Measurements from ENCODE around the gene QRICH2. TPM values are rescaled to one million over a fixed set of nuclear protein-coding genes. Genes with fewer than 3 reads are reported as not detected.
A peak's percentile ranks its signal among the peaks of the same experiment; 100 is the strongest.

Gene QRICH2
- total and polyA plus RNA-seq, 9 of the 15 experiments (the other 6 are each of a cell fraction or from before 2014, with no cell fraction given) = 0.03 to 1.6 (median 0.81) TPM

DNA sequence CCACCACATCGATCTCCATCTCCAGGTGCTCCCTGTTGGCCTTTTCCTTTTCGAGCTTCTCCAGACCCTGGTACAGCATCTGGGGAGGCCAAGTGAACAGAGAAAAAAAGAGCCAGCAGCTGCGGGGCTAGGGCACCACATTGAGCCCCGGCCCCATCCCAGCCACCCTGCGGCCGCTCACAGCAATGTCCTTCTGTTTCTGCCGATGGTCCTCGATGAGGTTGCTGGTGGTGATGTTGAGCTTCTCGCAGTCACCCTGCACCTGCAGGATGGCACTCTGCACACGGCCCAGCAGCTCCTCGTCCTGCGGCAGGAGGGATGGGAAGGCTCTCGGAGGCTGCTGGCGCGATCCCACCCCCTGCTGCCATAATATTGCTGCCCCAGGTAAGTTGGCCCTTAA is 27.4 kb downstream of the QRICH2 start (continued):
- TF ChIP-seq, protein P1, sequence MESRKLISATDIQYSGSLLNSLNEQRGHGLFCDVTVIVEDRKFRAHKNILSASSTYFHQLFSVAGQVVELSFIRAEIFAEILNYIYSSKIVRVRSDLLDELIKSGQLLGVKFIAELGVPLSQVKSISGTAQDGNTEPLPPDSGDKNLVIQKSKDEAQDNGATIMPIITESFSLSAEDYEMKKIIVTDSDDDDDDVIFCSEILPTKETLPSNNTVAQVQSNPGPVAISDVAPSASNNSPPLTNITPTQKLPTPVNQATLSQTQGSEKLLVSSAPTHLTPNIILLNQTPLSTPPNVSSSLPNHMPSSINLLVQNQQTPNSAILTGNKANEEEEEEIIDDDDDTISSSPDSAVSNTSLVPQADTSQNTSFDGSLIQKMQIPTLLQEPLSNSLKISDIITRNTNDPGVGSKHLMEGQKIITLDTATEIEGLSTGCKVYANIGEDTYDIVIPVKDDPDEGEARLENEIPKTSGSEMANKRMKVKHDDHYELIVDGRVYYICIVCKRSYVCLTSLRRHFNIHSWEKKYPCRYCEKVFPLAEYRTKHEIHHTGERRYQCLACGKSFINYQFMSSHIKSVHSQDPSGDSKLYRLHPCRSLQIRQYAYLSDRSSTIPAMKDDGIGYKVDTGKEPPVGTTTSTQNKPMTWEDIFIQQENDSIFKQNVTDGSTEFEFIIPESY (CRISPR knock-in tag; IDR thresholded peaks at IDR 0.05) = no peak
- TF ChIP-seq MIER1 (IDR thresholded peaks at IDR 0.05; ENCODE audit: low read depth) (no peak), ZNF583 (CRISPR knock-in tag; IDR thresholded peaks at IDR 0.05) (no peak), SAFB2 (IDR thresholded peaks at IDR 0.05; ENCODE audit: borderline replicate concordance, low read depth, low read length, severe bottlenecking) (no peak), ZNF696 (CRISPR knock-in tag; conservative IDR thresholded peaks at IDR 0.05) (no peak), MEIS2 (IDR thresholded peaks at IDR 0.05; ENCODE audit: partially characterized antibody) (no peak)

DNA sequence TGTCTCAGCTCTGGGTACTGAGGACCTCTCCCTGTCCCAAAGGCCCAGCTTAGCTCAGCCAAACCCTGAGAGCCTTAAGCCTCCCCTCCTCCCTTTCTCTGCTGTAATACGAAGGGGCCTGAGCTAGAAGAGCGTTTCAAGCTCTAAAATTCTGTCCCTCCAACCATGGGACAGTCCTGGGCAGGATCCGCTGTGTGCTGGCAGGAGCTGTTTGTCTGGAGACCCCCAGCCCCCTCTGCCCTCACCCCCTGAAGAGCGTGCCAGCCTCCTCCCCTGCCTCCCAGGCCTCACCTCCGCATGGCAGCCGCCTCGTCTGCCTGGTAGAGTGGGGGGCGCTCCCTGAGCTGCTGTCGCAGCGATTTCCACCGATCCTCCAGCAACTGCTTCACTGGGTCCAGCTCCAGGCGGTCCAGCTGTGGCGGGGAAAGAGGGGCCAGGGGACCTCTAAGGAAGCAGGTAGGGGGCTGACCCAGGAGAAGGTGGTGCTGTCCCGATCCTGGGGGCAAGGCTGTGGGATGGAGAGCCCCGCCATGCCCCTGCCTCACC is 28.3 kb downstream of the QRICH2 start:
- WGBS (ENCODE audit: insufficient coverage, low coverage, missing lambda C conversion rate) = 49% methylated on average over 12 of the region's 15 CpGs
- intact Hi-C loops (cut with micrococcal nuclease) (loop anchor here (1.0 to 5.0 kb wide), 2 partner anchors 159 to 263 kb away; no protein-coding TSS in a partner anchor), in situ Hi-C loops (cut with MboI) (no loop called here)
- CTCF ChIA-PET (ENCODE audit: low intra/inter-chr PET ratio) = interaction anchor here (0.7 to 4.5 kb wide), 6 partner anchors 21 to 266 kb away, joined by 3 to 89 read pairs (median 6); no protein-coding TSS in a partner anchor
- no peak for FAIRE-seq
- no TSS peak for BruUV-seq (replicated peaks)
- H3K9ac ChIP-seq (ENCODE audit: insufficient read depth in 1 of 2, low read depth in 2 of 2, low read length in 2 of 2) = peak overlapping the region in 1 of 2 experiments; percentile 28; a peak in 2 of 4 replicates
- no peak for DNase-seq (ENCODE audit: extremely low read depth in 1 of 4, low spot score in 3 of 4)
- no peaks in the 10 kb centered on the region for H3K36me3 ChIP-seq (ENCODE audit: control insufficient read depth, insufficient read depth, low read length)
- no peaks in the 10 kb centered on the region for H3K9me1 ChIP-seq (ENCODE audit: control insufficient read depth, insufficient read depth, low read length)
- no peaks in the 10 kb centered on the region for H3K27me3 ChIP-seq (ENCODE audit: control insufficient read depth in 2 of 2, insufficient read depth in 2 of 2, low read length in 2 of 2)
- no peak overlapping the region for H3K4me3 ChIP-seq
- POLR2A ChIA-PET = interaction anchor here (0.6 to 7.3 kb wide), 14 partner anchors 8 to 682 kb away, joined by 3 to 91 read pairs (median 4); partner anchors contain the start of gene UBALD2
- no peaks in the 10 kb centered on the region for H3K79me2 ChIP-seq (ENCODE audit: control insufficient read depth, insufficient read depth, low read length)
- ATAC-seq = no peak
- no peak overlapping the region for H3K4me2 ChIP-seq (ENCODE audit: insufficient read depth, low read length)
- H3K27ac ChIP-seq (ENCODE audit: extremely low read depth, low read depth, low read length) = no peak overlapping the region
- H2AFZ ChIP-seq (ENCODE audit: low read depth, low read length) = no peak overlapping the region
- H4K20me1 ChIP-seq (replicated peaks; ENCODE audit: control insufficient read depth, insufficient read depth, low read length) = no peaks in the 10 kb centered on the region
- peaks cover 7 to 72% of the 10 kb centered on the region in 2 experiments; a peak in 4 of 5 replicates for H3K4me1 ChIP-seq (replicated peaks in 1 of 2; ENCODE audit: control insufficient read depth in 2 of 2, insufficient read depth in 2 of 2, low read length in 2 of 2)
- H3K9me3 ChIP-seq (replicated peaks; ENCODE audit: control insufficient read depth, insufficient read depth, low read depth, low read length) = no peaks in the 10 kb centered on the region
- TF ChIP-seq NFIC (IDR thresholded peaks at IDR 0.05) (no peak), NELFE (IDR thresholded peaks at IDR 0.05; ENCODE audit: insufficient read depth, insufficient read length) (no peak), CREBBP (IDR thresholded peaks at IDR 0.05; ENCODE audit: low read depth, low read length) (no peak), NFE2L1 (tag; IDR thresholded peaks at IDR 0.05; ENCODE audit: borderline replicate concordance, low read depth) (no peak), FOXA1 (IDR thresholded peaks at IDR 0.05; ENCODE audit: borderline replicate concordance) (no peak), ATF7 (IDR thresholded peaks at IDR 0.05) (0 out of 2 replicates have a peak, but pooled peaks have one; percentile 2), TEAD1 (CRISPR knock-in tag; IDR thresholded peaks at IDR 0.05) (0 out of 4 replicates have a peak, but pooled peaks of 1 of the 2 experiments have one; percentile 1)
- TF ChIP-seq, protein P2, sequence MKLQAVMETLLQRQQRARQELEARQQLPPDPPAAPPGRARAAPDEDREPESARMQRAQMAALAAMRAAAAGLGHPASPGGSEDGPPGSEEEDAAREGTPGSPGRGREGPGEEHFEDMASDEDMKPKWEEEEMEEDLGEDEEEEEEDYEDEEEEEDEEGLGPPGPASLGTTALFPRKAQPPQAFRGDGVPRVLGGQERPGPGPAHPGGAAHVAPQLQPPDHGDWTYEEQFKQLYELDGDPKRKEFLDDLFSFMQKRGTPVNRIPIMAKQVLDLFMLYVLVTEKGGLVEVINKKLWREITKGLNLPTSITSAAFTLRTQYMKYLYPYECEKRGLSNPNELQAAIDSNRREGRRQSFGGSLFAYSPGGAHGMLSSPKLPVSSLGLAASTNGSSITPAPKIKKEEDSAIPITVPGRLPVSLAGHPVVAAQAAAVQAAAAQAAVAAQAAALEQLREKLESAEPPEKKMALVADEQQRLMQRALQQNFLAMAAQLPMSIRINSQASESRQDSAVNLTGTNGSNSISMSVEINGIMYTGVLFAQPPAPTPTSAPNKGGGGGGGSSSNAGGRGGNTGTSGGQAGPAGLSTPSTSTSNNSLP (IDR thresholded peaks at IDR 0.05; ENCODE audit: borderline replicate concordance, low read depth, low read length) = no peak
- TF ChIP-seq, protein P3, sequence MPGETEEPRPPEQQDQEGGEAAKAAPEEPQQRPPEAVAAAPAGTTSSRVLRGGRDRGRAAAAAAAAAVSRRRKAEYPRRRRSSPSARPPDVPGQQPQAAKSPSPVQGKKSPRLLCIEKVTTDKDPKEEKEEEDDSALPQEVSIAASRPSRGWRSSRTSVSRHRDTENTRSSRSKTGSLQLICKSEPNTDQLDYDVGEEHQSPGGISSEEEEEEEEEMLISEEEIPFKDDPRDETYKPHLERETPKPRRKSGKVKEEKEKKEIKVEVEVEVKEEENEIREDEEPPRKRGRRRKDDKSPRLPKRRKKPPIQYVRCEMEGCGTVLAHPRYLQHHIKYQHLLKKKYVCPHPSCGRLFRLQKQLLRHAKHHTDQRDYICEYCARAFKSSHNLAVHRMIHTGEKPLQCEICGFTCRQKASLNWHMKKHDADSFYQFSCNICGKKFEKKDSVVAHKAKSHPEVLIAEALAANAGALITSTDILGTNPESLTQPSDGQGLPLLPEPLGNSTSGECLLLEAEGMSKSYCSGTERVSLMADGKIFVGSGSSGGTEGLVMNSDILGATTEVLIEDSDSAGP (CRISPR knock-in tag; IDR thresholded peaks at IDR 0.05) = no peak

Measured in K562 (cell line).